GM18517 (cell line): Measurements from ENCODE around the gene SH2D1B.
"Not testable (repeated sequence)": the region's sequence is repeated elsewhere in the genome, so short reads cannot be mapped to it uniquely, and the experiment has no call there.

Experiments
- ATAC-seq: cut with Tn5 transposase; IDR thresholded peaks from one replicate; pipeline ENCODE4 v1.9.1; 2021; ENCODE audit warnings: mild to moderate bottlenecking, moderate library complexity; ENCODE audit not compliant: unreplicated experiment

The SH2D1B gene

GRCh38 chr1:162365284-162366020 lies 46.5 kb downstream of the SH2D1B start:
- ATAC-seq: no peak

DNA sequence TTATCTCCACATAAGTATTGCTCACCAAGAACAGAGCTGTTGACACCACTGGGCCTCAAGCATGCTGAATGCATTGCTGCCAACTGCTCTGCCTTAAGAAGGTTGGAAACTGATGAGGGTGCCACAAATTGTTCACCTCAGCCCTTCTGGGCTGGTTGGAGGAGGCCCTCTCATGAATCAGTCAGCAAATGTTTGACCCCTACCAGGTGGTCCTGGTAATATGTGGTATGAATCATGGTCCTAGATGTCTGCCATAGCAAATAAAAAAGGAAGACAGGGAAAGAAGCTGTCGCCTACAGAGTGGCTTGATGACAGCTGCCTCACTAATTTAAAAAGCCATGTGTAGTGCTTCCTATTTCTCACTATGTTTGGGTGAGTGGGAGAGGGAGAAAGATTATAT lies 47.4 kb downstream of the SH2D1B start:
- ATAC-seq: no peak

DNA sequence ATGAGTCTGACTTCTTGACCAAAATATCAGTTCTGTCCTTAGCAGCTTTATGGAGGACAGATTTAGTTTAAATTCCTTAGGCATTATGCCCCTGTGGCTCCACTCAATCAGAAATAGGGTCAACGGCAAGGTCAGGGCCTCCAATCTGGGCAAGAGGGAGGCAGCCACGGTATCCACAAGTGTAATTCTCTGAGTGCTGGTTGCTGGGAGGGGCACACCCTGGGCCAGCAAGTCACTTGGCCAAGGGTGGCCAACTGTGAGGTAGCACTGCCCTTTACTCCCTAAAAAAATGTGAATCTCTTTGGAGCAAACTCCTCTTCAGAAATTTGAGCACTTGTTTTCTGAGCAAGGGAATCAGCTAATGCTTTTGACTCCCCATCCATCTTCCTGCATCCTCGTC lies 48.1 kb downstream of the SH2D1B start:
- no peak for ATAC-seq

DNA sequence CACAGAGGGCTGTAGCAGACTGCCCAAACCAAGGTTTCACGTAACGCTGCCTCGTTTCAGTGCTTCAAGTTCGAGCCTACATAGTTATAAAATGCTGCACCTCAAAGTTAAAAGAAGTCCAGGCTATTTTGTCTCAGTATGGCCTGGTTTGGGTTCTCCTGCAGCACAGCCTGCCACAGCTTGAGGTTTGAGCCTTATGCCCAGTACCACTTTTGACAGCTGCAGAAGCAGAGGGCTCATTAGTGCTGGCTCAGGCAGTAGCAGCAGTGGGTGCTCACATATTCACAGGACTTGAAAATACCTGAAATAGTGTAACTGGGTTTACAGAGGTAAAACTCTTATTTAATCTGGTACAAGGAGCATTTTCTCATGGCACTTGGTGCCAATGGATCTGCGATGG lies 50.6 kb downstream of the SH2D1B start:
- peak; percentile 37 for ATAC-seq

DNA sequence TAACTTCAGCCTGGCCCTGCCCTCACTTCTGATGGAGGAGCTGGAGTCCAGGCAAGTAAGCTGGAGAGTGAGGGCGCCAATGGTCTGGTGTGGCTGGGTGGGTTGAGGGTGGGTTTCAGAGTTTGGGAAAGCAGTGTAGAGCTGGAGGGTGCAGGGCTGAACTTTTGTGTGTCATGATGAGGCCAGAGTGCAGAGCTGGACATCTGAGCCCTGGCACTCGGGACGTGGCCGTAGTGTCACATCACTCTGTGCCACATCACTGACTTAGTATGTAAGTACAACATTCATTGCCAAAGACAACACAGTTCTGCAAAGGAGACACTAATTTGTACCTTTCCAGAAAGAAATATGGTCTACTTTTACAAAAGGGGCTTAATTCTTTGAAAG lies 51.1 kb downstream of the SH2D1B start:
- no peak for ATAC-seq

GRCh38 chr1:162360237-162360873 lies 51.6 kb downstream of the SH2D1B start:
- no peak for ATAC-seq

DNA sequence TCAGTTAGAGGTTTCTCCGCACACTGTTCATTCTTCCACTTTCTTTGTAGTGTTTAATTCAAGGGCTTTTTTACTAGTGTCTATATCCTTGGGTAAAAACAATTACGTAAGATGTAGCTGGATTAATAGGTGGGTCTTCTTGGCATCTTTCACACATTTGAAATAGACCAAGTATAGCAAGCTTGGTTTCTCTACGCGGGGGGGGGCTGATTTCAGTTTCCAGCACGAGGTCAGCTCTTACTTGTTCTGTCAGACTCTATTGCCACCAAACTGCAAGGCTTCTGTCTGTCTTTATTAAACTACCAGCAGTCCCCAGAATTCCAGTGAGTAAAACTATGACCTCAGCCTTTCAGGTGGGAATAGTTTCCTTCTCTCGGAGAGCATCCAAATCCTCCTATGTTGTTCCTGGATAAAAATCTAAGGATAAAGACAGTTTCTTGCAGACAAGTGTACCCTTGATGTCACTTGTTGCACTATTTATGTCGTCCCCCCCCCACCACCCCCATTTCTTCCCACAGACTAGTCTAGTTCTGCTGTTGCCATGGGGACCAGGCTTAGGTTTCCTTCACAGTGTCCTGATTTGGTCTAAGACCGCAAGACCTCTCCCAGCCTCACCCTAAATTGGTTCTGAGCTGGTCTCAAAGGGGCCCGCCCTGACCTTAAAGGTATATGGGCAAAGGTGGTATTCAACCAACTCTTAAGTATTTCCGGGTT lies 52.3 kb downstream of the SH2D1B start:
- ATAC-seq: no peak

GRCh38 chr1:162358928-162359327 lies 53.0 kb downstream of the SH2D1B start:
- ATAC-seq: no peak

DNA sequence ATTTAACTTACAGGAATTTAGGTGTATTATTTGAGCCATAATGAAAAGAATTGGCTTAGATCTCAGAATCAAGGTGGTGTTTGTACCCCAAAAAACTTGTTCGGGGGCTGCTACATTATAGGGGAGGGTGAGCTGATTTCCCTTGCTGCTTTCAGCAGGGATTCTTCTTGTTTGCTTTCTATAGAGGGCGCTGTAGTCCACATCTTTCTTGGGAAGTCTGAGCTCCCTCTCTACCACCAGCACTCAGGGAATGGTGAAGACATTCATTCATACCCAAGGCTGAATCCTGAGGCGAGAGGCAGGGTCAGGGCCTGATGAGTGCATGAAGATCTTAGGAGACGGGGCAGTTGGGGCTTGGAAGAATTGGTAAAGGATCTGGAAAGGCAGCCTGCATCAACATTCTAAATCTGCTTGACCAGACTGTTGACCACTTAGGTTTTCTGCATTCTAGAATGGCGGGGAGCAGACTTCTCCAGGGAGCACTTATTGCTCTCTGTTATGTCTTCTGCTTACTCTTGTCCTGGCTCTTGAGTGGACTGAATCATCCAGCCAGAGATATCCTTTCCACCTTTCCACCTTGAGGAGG lies 54.2 kb downstream of the SH2D1B start:
- no peak for ATAC-seq

- ATAC-seq: no peak
These were observed 58.2 kb downstream of the SH2D1B start for GRCh38 chr1:162353702-162354101.

DNA sequence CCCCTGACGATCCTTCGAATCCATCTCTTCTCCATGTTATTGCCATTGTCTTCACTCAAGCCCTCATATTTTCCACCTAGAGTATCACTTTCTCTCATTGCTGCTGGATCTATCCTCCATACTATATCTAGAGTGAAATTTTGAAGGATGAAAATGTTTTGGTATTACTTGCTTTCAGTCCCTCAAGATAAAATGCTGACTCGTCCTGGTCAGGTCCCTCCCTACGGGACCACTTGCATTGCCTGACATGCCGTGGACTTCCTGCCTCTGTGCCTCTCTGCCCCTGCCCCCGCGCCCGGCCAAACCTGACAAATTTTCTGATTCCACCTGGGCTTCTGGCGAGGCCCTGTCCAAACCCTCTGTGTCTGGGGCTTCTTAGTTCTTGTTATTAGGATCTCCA lies 58.9 kb downstream of the SH2D1B start:
- no peak for ATAC-seq

- not testable (repeated sequence) for ATAC-seq
These were observed 60.1 kb downstream of the SH2D1B start for GRCh38 chr1:162351874-162352273.

DNA sequence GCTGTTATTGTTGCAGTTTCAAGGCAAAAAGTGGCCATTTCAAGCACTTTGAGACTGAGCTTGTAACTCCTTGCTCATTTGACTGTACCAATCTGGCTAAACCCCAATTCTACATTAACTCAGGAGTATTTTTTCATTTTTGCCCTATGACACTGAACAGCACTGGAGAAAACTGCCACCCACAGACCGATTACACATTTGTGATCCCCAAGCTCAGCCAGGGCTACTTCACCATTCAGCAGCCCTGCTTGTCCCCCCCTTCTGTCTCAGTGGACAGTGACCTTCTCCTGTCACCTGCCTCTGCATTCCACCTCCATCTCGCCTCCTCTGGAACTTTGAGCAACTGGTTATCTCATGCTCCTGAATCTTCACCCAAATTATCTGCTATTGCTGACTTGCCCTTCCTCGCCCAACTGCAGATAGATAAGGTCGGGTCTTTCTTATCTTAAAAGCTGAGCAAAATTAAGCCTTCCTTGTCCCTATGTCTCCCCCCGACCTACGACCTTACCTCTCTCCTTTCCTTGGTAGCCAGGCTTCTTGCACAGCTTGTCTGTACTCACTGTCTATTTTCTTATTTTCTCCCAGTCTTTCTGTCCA lies 60.6 kb downstream of the SH2D1B start:
- ATAC-seq: no peak

DNA sequence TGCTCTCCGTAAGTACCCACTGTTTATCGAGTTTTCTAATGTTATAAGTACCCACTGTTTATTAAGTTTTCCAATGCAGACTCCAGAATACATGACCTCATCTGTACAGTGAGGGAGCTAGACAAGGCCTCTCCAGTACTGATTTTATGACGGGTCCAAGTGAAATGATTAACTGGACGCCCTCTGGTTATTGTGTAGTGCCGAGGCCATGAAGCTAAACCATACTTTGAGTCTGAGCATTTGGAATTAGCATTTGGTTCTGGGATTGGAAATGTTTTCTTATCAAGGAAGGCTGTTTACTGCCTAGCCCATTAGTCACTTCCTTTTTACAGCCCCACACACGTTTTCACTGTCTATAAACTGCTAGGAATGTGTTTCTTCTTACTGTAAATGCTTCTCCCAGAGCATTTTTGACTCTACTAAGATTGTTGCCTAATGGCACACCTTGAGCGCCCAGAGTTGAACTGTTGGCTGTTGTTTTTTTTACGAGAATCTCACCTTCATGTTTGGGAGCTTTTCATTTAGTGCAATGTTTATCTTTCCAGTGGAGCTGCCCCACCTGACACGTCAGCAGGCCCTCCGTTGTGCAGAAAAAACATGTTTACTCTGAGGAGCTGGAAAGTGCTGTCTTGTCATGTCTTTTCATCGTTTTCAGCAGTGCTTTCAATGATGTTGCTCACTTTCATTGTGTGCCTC lies 62.2 kb downstream of the SH2D1B start:
- no peak for ATAC-seq

DNA sequence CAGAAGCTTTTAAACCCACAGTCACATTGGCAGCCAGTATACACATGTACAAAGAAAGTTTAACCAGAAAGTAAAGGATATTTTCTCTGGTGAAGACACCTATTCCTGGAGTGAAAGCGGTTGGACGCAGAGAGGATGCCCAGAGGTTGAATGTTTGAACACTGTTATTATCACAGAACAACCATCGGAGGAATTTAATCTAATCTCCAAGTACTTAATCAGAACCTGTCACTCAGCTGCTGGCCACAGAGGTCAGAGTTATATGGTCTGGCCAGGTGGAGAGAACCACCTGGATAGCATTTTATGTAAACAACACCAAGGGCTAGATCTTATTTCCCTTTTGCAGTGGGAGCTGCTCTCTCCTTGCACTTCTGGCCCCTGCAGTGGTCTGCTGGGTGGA lies 64.7 kb downstream of the SH2D1B start:
- no peak for ATAC-seq
